ENCODE measurements around the gene FUT3. TPM values are rescaled to one million over a fixed set of nuclear protein-coding genes. Genes with fewer than 3 reads are reported as not detected.
"Not testable (repeated sequence)": the region's sequence is repeated elsewhere in the genome, so short reads cannot be mapped to it uniquely, and the experiment has no call there.

FUT3 gene
- total RNA-seq, 1 donor from 2014 or later, result not detected

DNA sequence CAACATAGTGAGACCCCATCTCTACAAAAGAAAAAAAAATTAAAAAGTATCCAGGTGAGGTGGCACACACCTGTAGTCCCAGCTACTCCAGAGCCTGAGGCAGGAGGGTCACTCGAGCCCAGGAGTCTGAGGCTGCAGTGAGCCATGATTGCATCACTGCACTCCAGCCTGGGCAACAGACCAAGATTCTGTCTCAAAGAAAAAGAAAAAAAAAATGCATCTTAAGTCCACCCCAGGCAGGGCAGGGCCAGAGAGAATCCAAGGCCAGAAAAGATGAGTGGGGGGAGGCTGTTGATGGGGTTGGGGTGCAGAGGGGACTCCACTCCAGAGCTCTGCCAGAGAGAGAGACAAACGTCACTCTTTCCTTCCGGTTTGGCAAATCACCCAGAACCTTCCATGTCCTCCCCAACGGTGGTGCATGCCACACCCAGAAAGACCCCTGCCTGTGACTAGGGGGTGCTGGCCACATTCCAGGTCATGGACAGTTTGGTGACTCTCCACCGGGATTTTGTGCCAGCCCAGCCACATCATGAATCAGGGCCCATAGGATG, 431 bp downstream of the FUT3 start:
- Histone ChIP-seq H3K4me3 (ENCODE audit: low read length in 3 of 3) (no peak overlapping the region), H3K9me3 (ENCODE audit: control insufficient read depth in 3 of 3, low read length in 3 of 3) (no peaks in the 10 kb centered on the region), H3K4me1 (ENCODE audit: control insufficient read depth in 3 of 3, insufficient read depth in 3 of 3, low read length in 3 of 3) (no peaks in the 10 kb centered on the region), H3K9ac (ENCODE audit: low read depth in 1 of 3, low read length in 3 of 3) (no peak overlapping the region), H3K36me3 (ENCODE audit: control insufficient read depth in 3 of 3, insufficient read depth in 3 of 3, low read length in 3 of 3) (no peaks in the 10 kb centered on the region), H3K27ac (ENCODE audit: low read depth, low read length) (no peak overlapping the region), H3K27me3 (ENCODE audit: control insufficient read depth in 3 of 3, insufficient read depth in 3 of 3, low read length in 3 of 3) (peaks cover 0 to 7% (median 6%) of the 10 kb centered on the region in 3 donors)

DNA sequence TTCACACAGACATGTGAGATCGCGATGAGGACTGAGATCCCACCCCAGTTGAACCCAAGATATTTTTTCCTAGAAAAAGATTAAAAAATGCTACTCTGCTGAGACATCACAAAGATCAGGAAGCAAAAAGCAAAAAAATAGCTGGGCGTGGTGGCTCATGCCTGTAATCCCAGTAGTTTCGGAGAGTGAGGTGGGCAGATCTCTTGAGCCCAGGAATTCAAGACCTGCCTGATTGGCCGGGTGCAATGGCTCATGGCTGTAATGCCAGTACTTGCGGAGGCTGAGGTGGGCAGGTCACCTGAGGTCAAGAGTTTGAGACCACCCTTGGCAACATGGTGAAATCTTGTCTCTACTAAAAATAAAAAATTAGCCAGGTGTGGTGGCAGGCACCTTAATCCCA, 1.1 kb downstream of the FUT3 start:
- Histone ChIP-seq H3K27me3 (ENCODE audit: control insufficient read depth in 3 of 3, insufficient read depth in 3 of 3, low read length in 3 of 3) (peaks cover 0 to 7% (median 0%) of the 10 kb centered on the region in 3 donors), H3K9me3 (ENCODE audit: control insufficient read depth in 3 of 3, low read length in 3 of 3) (no peaks in the 10 kb centered on the region), H3K9ac (ENCODE audit: low read depth in 1 of 3, low read length in 3 of 3) (no peak overlapping the region), H3K4me1 (ENCODE audit: control insufficient read depth in 3 of 3, insufficient read depth in 3 of 3, low read length in 3 of 3) (no peaks in the 10 kb centered on the region), H3K27ac (ENCODE audit: low read depth, low read length) (no peak overlapping the region), H3K36me3 (ENCODE audit: control insufficient read depth in 3 of 3, insufficient read depth in 3 of 3, low read length in 3 of 3) (no peaks in the 10 kb centered on the region), H3K4me3 (ENCODE audit: low read length in 3 of 3) (no peak overlapping the region)

- H3K36me3 ChIP-seq (ENCODE audit: control insufficient read depth in 3 of 3, insufficient read depth in 3 of 3, low read length in 3 of 3); H3K4me1 ChIP-seq (ENCODE audit: control insufficient read depth in 3 of 3, insufficient read depth in 3 of 3, low read length in 3 of 3); H3K27me3 ChIP-seq (ENCODE audit: control insufficient read depth in 3 of 3, insufficient read depth in 3 of 3, low read length in 3 of 3); H3K4me3 ChIP-seq (ENCODE audit: low read length in 3 of 3); H3K9me3 ChIP-seq (ENCODE audit: control insufficient read depth in 3 of 3, low read length in 3 of 3); H3K9ac ChIP-seq (ENCODE audit: low read depth in 1 of 3, low read length in 3 of 3); H3K27ac ChIP-seq (ENCODE audit: low read depth, low read length): not testable (repeated sequence)
Measured at GRCh38 chr19:5848621-5849020, 2.6 kb downstream of the FUT3 start.

DNA sequence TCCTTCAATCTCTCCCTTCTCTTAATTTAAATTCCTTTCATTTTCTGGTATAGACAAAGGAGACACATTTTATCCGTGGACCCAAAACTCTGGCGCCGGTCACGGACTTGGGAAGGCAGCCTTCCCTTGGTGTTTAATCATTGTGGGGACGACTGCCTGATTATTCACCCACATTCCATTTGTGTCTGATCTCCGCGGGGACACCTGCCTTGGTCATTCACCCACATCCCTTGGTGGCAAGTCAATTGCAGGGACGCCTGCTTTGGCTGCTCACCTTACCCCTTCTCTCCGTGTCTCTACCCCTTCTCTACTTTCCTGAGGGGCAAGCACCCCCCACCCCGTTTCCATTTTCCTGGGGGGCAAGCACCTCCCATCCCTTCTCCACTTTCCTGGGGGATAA, 3.4 kb downstream of the FUT3 start:
- not testable (repeated sequence) for H3K9me3 ChIP-seq (ENCODE audit: control insufficient read depth in 3 of 3, low read length in 3 of 3)

DNA sequence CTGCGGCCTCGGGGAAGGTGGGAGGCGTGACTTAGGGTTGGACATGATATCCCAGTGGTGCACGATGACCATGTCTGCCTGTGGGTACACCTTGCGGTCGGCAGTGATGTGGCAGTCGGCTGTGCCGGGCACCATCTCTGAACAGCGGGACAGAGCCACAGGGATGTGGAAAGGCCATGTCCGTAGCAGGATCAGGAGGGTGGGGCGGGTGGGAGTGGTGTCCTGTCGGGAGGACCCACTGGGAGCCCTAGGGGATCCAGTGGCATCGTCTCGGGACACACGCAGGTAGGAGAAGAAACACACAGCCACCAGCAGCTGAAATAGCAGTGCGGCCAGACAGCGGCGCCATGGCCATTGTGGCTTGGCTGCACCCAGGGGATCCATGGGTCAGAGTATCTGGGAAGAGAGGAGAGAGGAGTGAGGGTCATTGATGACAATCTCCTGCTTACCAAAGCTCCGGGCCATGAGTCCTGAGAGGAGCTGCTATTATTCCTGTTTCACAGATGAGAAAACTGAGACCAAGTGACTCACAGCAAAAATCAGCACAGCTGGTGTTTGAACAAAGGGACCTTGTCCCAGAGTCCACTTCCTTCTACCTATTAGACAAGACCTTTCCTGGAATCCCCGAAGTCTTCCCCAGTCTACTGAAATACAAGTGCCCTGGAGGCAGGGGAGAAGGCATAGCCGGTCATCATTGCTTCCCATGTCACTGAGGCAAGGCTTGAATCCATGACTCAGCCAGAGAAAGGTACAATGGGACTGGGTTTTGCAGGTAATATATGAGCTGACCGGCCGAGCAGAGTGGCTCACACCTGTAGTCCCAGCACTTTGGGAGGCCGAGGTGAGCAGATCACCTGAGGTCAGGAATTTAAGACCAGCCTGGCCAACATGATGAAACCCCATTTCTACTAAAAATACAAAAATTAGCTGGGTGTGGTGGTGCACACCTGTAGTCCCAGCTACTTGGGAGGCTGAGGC, 6.5 kb downstream of the FUT3 start:
- H3K9me3 ChIP-seq (ENCODE audit: control insufficient read depth in 3 of 3, low read length in 3 of 3), result no peaks in the 10 kb centered on the region
- no peak overlapping the region for H3K27ac ChIP-seq (ENCODE audit: low read depth, low read length)
- peaks cover 0 to 4% (median 3%) of the 10 kb centered on the region in 3 donors for H3K27me3 ChIP-seq (ENCODE audit: control insufficient read depth in 3 of 3, insufficient read depth in 3 of 3, low read length in 3 of 3)

More for the DNA sequence above, 3.4 kb downstream of the FUT3 start:
- H3K9ac ChIP-seq (ENCODE audit: low read depth in 1 of 3, low read length in 3 of 3); H3K4me1 ChIP-seq (ENCODE audit: control insufficient read depth in 3 of 3, insufficient read depth in 3 of 3, low read length in 3 of 3); H3K27ac ChIP-seq (ENCODE audit: low read depth, low read length); H3K36me3 ChIP-seq (ENCODE audit: control insufficient read depth in 3 of 3, insufficient read depth in 3 of 3, low read length in 3 of 3); H3K27me3 ChIP-seq (ENCODE audit: control insufficient read depth in 3 of 3, insufficient read depth in 3 of 3, low read length in 3 of 3); H3K4me3 ChIP-seq (ENCODE audit: low read length in 3 of 3): not testable (repeated sequence)

GRCh38 chr19:5843295-5843927, 7.8 kb downstream of the FUT3 start:
- no peak overlapping the region for H3K4me3 ChIP-seq (ENCODE audit: low read length in 3 of 3)

More for the DNA sequence above, 6.5 kb downstream of the FUT3 start:
- no peak overlapping the region for H3K9ac ChIP-seq (ENCODE audit: low read depth in 1 of 3, low read length in 3 of 3)
- no peaks in the 10 kb centered on the region for H3K36me3 ChIP-seq (ENCODE audit: control insufficient read depth in 3 of 3, insufficient read depth in 3 of 3, low read length in 3 of 3)
- no peak overlapping the region for H3K4me3 ChIP-seq (ENCODE audit: low read length in 3 of 3)
- H3K4me1 ChIP-seq (ENCODE audit: control insufficient read depth in 3 of 3, insufficient read depth in 3 of 3, low read length in 3 of 3), result no peaks in the 10 kb centered on the region

GRCh38 chr19:5841735-5842111, 9.5 kb downstream of the FUT3 start:
- not testable (repeated sequence) for H3K9ac ChIP-seq (ENCODE audit: low read depth in 1 of 3, low read length in 3 of 3); H3K9me3 ChIP-seq (ENCODE audit: control insufficient read depth in 3 of 3, low read length in 3 of 3); H3K27ac ChIP-seq (ENCODE audit: low read depth, low read length); H3K36me3 ChIP-seq (ENCODE audit: control insufficient read depth in 3 of 3, insufficient read depth in 3 of 3, low read length in 3 of 3); H3K4me1 ChIP-seq (ENCODE audit: control insufficient read depth in 3 of 3, insufficient read depth in 3 of 3, low read length in 3 of 3); H3K27me3 ChIP-seq (ENCODE audit: control insufficient read depth in 3 of 3, insufficient read depth in 3 of 3, low read length in 3 of 3); H3K4me3 ChIP-seq (ENCODE audit: low read length in 3 of 3)

More at GRCh38 chr19:5843295-5843927, 7.8 kb downstream of the FUT3 start:
- H3K4me1 ChIP-seq (ENCODE audit: control insufficient read depth in 3 of 3, insufficient read depth in 3 of 3, low read length in 3 of 3), result no peaks in the 10 kb centered on the region
- no peak overlapping the region for H3K9ac ChIP-seq (ENCODE audit: low read depth in 1 of 3, low read length in 3 of 3)
- no peaks in the 10 kb centered on the region for H3K36me3 ChIP-seq (ENCODE audit: control insufficient read depth in 3 of 3, insufficient read depth in 3 of 3, low read length in 3 of 3)
- H3K27me3 ChIP-seq (ENCODE audit: control insufficient read depth in 3 of 3, insufficient read depth in 3 of 3, low read length in 3 of 3), result peaks cover under 1 to 4% (median 3%) of the 10 kb centered on the region in 3 donors
- no peaks in the 10 kb centered on the region for H3K9me3 ChIP-seq (ENCODE audit: control insufficient read depth in 3 of 3, low read length in 3 of 3)
- H3K27ac ChIP-seq (ENCODE audit: low read depth, low read length), result no peak overlapping the region

DNA sequence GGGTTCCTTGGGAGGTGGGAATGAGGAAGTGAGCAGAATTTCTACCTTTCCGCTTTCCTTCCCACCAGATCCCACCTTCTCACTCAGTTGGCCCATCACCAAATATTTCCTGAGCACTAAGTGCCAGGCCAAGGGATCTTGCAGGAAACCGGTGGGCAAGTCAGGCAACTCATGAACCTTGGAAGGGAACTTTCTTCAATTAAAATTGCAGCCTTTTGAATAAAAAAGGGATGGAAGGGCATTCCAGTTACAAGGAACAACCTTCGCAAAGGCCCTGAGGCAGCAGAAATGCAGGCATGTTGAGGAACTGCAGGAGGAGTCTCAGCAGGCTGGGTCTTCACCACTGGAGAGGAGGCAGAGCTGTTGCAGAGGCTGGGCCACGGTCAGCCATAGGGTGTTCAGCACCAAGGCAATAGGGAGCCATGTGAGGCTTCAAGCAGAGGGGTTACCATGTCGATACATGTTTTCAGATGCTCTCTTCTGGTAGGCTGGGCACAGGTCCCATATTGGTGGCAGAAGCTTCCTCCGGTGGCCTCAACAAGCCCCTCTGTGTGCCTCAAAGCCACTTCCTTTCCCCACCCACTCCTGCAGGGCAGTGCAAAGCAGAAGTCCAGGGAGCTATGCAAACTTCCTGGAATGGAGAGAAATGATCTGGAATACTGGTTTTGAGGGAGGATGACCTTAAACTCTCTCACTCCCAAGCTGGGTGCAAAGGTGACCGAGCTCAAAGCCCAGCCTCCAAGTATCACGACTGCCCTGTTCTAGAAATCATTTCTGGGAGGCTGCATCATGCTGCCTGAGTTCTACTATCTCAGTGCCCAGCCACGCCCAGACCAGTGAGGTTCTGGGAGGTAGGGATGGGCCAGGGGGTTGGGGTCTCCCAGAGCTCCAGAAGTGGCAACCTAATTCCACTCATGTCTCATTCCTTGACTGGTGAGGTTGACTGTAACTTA, 11.9 kb downstream of the FUT3 start, which contains the start of gene FUT6:
Gene FUT6, minus strand, starts transcription at position 638 of the 953 bp plus-strand sequence. CDS start 7,135 bp downstream, outside the sequence.
- Histone ChIP-seq H3K9ac (ENCODE audit: low read depth in 1 of 3, low read length in 3 of 3) (no peak within 1 kb of the TSS), H3K27ac (ENCODE audit: low read depth, low read length) (no peak within 1 kb of the TSS), H3K4me3 (ENCODE audit: low read length in 3 of 3) (no peak within 1 kb of the TSS), H3K36me3 (ENCODE audit: control insufficient read depth in 3 of 3, insufficient read depth in 3 of 3, low read length in 3 of 3) (no peaks in the 10 kb centered on the region), H3K9me3 (ENCODE audit: control insufficient read depth in 3 of 3, low read length in 3 of 3) (no peaks in the 10 kb centered on the region), H3K4me1 (ENCODE audit: control insufficient read depth in 3 of 3, insufficient read depth in 3 of 3, low read length in 3 of 3) (no peaks in the 10 kb centered on the region), H3K27me3 (ENCODE audit: control insufficient read depth in 3 of 3, insufficient read depth in 3 of 3, low read length in 3 of 3) (peaks cover 3 to 13% (median 9%) of the 10 kb centered on the region in 3 donors)

DNA sequence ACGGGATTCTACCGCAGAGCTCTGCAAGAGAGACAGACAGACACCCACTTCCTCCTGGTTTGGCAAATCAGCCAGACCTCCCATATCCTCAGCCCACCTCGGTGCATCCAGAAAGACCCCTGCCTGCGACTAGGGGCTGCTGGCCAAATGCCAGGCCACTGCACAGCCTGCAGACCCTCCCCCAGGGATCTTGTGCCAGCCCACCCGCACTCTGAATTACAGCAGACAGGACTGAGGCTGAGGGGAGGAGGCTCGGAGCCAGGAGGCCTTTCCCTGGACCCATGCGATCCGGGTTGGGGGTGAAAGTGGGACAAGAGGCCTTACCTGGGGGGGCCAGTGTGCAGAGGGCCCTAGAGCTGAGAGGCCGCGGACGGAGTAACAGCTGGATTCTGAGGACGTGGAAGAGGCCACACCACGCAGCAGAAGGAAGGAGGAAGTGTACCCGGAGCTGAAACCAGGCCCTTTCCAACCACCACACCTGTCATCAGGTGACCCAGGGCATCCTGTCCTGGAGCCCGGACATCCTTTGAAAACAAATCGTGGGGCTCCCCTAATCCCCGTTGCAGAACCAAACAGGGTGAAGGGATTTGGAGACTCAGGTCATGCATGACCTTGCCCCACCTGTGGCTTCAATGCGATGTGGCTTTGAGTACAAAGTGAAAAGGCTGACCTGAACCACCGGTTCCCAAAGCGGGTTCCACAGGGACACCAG, 12.7 kb downstream of the FUT3 start:
- Histone ChIP-seq H3K27me3 (ENCODE audit: control insufficient read depth in 3 of 3, insufficient read depth in 3 of 3, low read length in 3 of 3) (peaks cover 5 to 13% (median 9%) of the 10 kb centered on the region in 3 donors), H3K4me1 (ENCODE audit: control insufficient read depth in 3 of 3, insufficient read depth in 3 of 3, low read length in 3 of 3) (no peaks in the 10 kb centered on the region), H3K4me3 (ENCODE audit: low read length in 3 of 3) (no peak overlapping the region), H3K9ac (ENCODE audit: low read depth in 1 of 3, low read length in 3 of 3) (no peak overlapping the region), H3K9me3 (ENCODE audit: control insufficient read depth in 3 of 3, low read length in 3 of 3) (no peaks in the 10 kb centered on the region), H3K27ac (ENCODE audit: low read depth, low read length) (no peak overlapping the region), H3K36me3 (ENCODE audit: control insufficient read depth in 3 of 3, insufficient read depth in 3 of 3, low read length in 3 of 3) (no peaks in the 10 kb centered on the region)

Measured in skeletal muscle tissue (tissue), 4 donors.